ENCODE data around the gene NUP62. TPM values are rescaled to one million over a fixed set of nuclear protein-coding genes. Genes with fewer than 3 reads are reported as not detected.

Gene NUP62
- total RNA-seq, 1 donor from 2014 or later: 39.3 TPM

DNA sequence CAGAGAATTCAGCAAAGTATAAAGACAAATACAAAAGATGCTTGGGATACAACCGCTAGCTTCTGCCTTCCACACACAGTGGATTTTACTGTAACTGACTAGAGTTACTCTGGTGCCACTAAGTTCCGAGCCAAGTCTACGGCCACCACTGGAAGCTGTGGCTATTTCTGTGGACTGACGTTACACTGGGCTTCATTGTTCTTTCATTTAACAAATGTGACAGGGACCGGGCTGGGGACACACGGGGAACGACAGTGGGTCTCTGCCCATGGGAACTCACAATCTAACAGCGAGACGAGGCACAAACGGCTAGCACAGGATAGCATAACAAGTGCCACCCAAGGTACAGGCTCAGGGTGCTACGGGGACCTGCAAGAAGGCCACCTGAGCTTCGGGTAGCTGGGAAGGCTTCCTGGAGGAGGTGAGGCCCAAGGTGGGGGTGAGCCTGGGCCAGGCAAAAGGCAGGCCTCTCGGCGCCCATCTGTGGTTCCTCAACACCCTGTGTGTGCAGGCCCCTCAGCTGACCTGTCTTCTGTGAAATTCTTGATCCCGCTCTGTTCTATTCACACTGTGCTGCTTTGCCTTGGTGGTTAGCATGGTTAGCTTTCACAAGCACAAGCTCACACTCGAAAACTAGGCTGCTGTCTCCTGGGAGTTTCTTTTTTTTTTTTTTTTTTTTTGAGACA, 22.3 kb downstream of the NUP62 start:
- no peaks in the 10 kb centered on the region for H3K9me3 ChIP-seq
- DNase-seq (no peak), ATAC-seq (no peak)
- no peak for TF ChIP-seq CTCF (IDR thresholded peaks at IDR 0.05)
- H3K27ac ChIP-seq: no peak overlapping the region
- peaks cover 5% of the 10 kb centered on the region for H3K4me1 ChIP-seq
- no peaks in the 10 kb centered on the region for H3K27me3 ChIP-seq
- intact Hi-C loops (cut with DNase I): no loop called here
- H3K4me3 ChIP-seq: no peak overlapping the region
- peaks cover 21% of the 10 kb centered on the region for H3K36me3 ChIP-seq

DNA sequence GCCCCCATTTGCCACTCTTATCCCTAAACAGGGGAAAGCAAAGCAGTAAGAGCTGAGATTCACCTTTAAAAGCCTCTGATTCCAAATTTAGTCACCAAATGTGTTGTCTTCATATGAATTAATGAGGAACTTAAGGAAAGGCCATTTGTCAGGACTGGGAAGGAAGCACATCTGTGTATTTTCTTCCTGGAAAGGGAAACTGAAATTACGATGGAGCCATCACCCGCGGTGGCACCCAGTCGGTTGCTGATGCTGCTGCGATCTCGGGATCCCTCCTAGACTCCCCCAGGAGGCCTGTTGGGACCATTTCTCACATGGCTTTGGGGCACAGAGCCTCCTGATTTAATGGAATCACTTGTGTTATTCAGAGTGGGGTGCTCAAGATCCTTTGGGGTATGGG, 25.2 kb downstream of the NUP62 start:
- intact Hi-C loops (cut with DNase I): no loop called here
- H3K4me1 ChIP-seq: no peaks in the 10 kb centered on the region
- no peaks in the 10 kb centered on the region for H3K27me3 ChIP-seq
- no peak overlapping the region for H3K4me3 ChIP-seq
- TF ChIP-seq CTCF (IDR thresholded peaks at IDR 0.05): no peak
- DNase-seq: no peak
- peaks cover 21% of the 10 kb centered on the region for H3K36me3 ChIP-seq
- H3K27ac ChIP-seq: no peak overlapping the region
- H3K9me3 ChIP-seq: no peaks in the 10 kb centered on the region
- ATAC-seq: no peak

- ATAC-seq (peak; percentile 71), DNase-seq (peak; percentile 73)
- H3K4me3 ChIP-seq: no peak within 1 kb of the TSS
- H3K36me3 ChIP-seq: no peaks in the 10 kb centered on the region
- peaks cover 20% of the 10 kb centered on the region for H3K4me1 ChIP-seq
- no peaks in the 10 kb centered on the region for H3K9me3 ChIP-seq
- TF ChIP-seq CTCF (IDR thresholded peaks at IDR 0.05): no peak
- peak within 1 kb of the TSS; percentile 36 for H3K27ac ChIP-seq
- H3K27me3 ChIP-seq: no peaks in the 10 kb centered on the region
- intact Hi-C loops (cut with DNase I): no loop called here
These were observed 32.3 kb downstream of the NUP62 start, which contains the start of gene IL4I1 for GRCh38 chr19:49896863-49897621. Gene IL4I1 (minus strand): TSS chr19:49896887. CDS start chr19:49896160, 727 bp downstream.

DNA sequence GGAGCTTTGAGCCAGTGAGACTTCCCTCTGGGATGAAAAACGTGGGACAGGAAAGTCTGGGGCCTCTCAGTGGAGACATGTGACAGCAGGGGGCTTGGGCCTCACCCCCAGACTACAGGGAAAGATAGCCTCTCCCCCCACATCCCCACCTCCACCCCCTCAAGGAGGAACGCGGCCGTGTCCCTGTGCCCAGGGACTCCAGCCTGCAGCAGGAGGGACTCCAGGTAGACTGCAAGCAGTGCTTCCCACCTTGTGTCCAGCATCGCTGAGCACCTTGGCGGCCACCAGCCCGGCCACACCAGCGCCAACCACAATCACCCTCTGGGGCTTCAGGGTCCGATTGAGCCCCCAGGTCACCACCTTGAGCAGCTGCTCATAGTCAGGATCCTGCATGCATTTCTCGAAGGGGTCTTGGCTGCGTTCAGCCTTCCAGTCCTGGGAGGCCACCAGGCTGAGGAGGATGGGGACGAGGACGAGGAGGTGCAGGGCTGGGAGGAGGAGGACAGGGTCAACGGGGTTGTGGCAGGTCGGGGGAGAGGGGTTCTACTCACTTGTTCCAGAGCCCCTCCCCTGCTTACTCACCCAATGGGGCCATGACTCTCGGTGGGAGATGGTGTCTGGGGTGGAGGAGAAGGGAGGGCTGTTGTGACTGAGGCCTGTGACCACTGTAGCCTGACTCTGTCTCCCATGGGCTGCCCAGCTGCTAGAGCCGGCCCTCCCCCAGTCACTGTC, 33.6 kb downstream of the NUP62 start:
- intact Hi-C loops (cut with DNase I): no loop called here

More for the DNA sequence above, 33.6 kb downstream of the NUP62 start:
- H3K27me3 ChIP-seq: no peaks in the 10 kb centered on the region
- no peaks in the 10 kb centered on the region for H3K9me3 ChIP-seq
- H3K36me3 ChIP-seq: no peaks in the 10 kb centered on the region
- H3K4me1 ChIP-seq: peaks cover 20% of the 10 kb centered on the region
- H3K27ac ChIP-seq: no peak overlapping the region
- no peak for DNase-seq
- no peak overlapping the region for H3K4me3 ChIP-seq
- no peak for TF ChIP-seq CTCF (IDR thresholded peaks at IDR 0.05)
- no peak for ATAC-seq
